HG03354 (cell line): ENCODE data around the gene FZR1.

Experiments used
- ATAC-seq: cut with Tn5 transposase; IDR thresholded peaks from one replicate; pipeline ENCODE4 v1.9.1; 2021; ENCODE audit warnings: mild to moderate bottlenecking; ENCODE audit not compliant: unreplicated experiment, poor library complexity, severe bottlenecking

Gene FZR1

DNA sequence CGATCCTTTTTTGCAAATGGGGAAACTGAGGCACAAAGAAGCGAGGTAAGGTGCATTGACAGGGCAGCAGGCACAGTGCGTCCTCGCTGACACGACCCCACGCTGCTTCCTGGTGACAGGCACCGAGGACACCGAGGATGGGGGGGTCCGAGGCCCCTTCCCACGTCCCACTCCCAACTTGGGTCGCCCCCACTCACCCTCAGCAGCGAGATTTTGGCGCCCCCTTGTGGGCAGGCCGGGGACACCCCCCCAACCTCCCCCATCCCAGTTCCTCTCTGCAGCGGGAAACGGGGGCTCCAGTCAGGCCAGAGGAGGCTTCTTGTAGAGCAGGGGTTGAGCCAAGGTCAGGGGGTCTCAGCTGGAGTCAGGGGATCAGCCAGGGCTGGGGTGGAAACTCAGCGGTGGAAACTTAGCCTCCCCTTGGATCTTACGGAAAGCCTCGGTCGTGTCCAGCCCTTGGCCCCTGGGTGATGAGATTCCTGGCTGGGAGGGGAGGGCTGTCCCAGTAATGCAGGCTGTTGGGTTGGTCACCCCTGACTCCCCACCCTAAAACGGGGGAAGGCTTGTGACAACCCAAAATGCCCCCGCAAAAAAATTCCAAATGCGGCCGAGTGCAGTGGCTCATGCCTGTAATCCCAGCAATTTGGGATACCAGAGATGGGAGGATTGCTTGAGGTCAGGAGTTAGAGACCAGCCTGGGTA is 34.0 kb upstream of the FZR1 start:
- no peak for ATAC-seq

DNA sequence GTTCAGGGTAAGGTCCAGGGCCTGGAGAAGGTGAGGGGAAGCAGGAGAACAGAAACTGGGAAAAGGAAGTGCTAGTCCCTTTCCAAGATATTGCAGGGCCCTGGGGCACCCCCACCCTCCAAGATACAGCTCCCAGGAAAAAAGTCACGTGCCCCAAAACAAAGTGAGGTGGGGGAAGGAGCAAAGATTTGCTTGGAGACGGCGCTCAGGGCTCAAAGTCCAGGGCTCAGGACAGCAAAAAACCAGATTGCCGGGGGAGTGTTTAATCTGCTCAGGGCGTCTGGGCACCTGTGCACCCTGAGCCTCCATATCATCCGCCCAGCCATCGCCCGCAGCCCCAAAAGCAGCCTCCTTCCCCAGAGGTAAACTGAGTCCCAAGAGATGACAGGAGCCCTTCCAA is 32.1 kb upstream of the FZR1 start:
- no peak for ATAC-seq

- ATAC-seq = no peak
Observed at GRCh38 chr19:3474614-3475013, 31.5 kb upstream of the FZR1 start.

- ATAC-seq = no peak
Observed at GRCh38 chr19:3475449-3475848, 30.7 kb upstream of the FZR1 start.

DNA sequence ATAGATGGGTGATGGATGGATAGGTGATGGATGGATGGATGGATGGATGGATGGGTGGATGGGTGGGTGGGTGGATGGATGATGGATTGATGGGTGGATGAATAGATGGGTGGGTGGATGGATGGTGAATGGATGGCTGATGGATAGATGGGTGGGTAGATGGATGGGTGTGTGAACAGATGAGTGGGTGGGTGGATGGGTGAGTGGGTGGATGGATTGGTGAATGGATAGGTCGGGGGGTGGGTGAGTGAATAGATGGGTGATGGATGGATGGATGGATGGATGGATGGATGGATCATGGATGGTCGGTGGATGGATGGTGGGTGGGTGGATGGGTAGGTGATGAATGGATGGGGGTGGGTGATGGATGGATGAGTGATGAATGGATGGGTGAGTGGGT is 29.3 kb upstream of the FZR1 start:
- ATAC-seq = no peak

DNA sequence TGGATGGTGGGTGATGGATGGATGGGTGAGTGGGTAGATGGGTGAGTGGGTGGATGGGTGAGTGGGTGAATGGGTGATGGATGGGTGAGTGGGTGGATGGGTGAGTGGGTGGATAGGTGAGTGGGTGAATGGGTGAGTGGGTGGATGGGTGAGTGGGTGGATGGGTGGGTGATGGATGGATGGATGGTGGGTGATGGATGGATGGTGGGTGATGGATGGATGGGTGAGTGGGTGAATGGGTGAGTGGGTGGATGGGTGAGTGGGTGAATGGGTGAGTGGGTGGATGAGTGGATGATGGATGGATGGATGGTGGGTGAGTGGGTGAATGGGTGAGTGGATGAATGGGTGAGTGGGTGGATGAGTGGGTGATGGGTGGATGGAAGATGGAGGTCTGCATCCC is 28.6 kb upstream of the FZR1 start:
- no peak for ATAC-seq

- no peak for ATAC-seq
Observed at GRCh38 chr19:3477951-3478350, 28.2 kb upstream of the FZR1 start.

- no peak for ATAC-seq
Observed at GRCh38 chr19:3478409-3479176, 27.5 kb upstream of the FZR1 start.

DNA sequence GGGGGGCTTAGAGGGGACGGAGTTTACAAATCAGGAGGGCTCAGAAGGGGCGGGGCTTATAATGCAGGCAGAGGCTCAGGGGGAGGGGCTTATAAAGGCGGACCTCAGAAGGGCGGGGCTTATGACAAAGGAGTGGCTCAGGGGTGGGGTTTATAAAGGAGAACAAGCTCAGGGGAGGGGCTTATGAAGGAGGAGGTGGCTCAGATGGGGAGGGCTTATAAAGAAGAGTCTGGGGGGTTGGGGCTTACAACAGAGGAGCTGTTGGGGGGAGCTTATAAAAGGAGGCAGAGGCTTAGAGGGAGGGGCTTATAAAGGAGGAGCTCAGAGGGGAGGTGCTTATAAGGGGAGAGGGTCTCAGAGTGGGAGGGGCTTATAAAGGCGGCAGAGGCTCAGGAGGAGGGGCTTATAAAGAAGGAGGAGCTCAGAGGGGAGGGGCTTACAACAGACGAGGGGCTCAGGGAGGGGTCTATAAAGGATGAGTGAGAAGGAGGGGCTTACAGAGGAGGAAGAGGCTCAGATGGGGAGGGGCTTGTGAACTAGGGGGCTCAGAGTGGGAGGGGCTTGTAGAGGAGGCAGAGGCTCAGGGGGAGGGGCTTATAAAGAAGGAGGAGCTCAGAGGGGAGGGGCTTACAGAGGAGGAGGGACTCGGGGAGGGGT is 26.8 kb upstream of the FZR1 start:
- no peak for ATAC-seq

- ATAC-seq = no peak
Observed at GRCh38 chr19:3479834-3480215, 26.3 kb upstream of the FZR1 start.

GRCh38 chr19:3480383-3481091 is 25.6 kb upstream of the FZR1 start, which contains the start of gene SMIM24:
TSS of gene SMIM24 (minus strand) at chr19:3480525. CDS start at chr19:3480463, 62 bp downstream.
- ATAC-seq = no peak

GRCh38 chr19:3481241-3482090 is 24.6 kb upstream of the FZR1 start:
- ATAC-seq = no peak

DNA sequence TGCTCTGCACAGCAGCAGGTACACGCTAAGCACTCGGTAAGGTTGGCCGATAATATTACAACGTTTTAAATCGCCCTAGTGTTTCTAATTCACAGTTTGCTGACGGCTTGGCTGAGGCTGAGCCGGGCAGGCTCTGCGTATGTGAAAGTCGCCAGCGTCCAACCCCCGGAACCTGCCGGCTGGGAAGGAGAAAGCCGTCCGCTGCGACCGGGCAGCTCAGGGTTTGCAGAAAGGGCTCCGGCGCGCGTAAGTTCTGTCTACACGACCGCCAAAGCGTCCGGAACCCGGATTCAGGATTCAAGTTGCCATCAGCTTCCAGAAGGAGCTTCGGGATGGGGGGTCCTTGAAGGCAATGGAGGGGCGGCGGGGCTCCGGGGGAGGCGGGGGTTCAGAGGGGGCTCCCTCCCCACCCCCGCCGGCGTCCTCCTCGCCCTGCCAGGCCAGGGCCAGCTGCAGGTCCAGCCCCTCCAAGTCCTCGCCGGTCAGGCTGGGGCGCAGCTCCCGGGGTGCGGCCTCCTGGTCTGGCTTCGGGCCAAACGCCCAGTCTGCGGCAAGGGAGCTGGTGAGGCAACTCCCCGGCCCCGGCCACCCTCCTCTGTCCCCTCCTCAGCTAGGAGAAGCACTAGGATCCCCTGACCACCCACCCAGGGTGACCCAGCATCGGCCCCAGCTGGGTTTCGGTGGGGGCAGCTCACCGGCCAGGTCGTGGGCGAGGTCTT is 23.4 kb upstream of the FZR1 start:
- no peak for ATAC-seq

DNA sequence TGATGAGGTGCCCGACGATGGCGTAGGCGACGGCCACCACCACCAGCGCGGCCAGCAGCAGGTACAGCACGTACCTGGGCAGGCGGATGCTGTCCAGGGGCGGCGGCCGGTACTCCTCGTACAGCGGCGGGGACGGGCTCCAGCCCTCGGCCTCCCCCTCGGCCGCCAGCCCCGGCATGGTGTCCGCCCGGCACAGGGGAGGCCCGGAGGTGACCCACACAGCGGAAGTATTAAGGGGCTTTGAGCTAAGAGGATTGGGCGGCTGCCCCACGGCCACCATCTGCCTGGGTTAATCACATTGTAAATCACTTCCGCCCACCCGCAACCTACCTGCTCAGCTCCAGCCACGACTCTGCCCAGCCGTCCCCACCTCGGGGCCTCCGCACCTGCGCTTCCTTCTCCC is 22.9 kb upstream of the FZR1 start, which contains the start of gene SMIM44:
TSS of gene SMIM44 (minus strand) at position 216 of the 403 bp plus-strand sequence. CDS start at position 178, 38 bp downstream.
- no peak for ATAC-seq

DNA sequence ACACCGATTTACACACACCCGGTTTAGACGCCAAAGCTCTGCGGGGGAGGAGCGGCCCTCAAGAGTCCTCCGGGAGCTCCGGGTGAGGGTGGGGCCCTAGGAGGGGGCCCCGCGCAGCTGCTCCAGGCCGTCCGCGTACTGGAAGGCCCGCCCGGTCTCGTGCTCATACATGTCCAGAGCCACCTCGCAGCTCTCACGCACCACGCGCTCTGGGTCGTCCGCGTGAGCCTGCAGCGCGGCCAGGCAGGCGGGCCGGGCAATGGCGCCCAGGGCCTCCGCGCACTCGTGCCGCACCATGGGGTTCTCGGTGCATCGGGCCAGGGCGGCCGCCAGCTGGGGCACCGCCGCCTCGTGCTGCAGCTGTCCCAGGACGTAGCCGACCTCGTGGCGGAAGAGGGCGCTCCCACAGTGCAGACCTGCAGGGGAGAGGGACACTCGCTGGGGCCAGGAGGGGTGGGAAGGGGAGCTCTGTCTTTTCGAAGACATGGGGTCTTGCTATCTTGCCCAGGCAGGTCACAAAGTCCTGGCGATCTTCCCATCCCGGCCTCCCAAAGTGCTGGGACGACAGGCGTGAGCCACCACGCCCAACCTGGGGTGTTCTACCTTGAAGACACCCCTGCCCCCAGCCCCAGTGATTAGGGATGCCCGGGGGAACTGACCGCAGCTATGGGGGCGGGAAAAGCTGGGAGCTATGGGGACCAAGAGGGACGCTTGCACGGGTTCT is 14.6 kb upstream of the FZR1 start:
- no peak for ATAC-seq

- no peak for ATAC-seq
Observed at GRCh38 chr19:3492131-3492839, 13.8 kb upstream of the FZR1 start.

DNA sequence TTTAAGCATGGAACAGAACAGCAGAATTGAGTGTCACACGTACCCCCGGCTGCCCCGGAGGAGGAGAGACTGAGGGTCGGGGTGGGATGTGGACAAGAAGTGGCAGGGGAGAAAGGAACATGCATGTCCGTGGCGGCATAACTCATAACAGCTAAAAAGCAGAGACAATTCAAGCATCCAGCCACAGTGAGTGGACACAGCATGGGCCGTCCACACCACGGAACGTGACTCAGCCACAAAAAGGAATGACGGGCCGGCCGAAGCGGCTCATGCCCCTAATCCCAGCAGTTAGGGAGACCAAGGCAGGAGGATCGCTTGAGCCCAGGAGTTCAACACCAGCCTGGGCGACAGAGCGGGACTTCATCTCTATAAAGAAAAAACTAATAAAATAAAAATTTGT is 13.2 kb upstream of the FZR1 start:
- ATAC-seq = no peak
